HT-29 (cell line): Measurements from ENCODE around the gene CBR1. TPM values are rescaled to one million over a fixed set of nuclear protein-coding genes. Genes with fewer than 3 reads are reported as not detected.
A peak's percentile ranks its signal among the peaks of the same experiment; 100 is the strongest.
"Not testable (repeated sequence)": the region's sequence is repeated elsewhere in the genome, so short reads cannot be mapped to it uniquely, and the experiment has no call there.

Experiments used
- DNase-seq: peaks from one replicate; pipeline ENCODE4 v3.0.0-alpha.2; 2015; ENCODE audit warnings: low spot score
- total RNA-seq: library from RNA; depleted of rRNA; stranded (reverse); fragments of >200 nt; shearing (Covaris generic); gene quantifications from 2 replicates; pipeline ENCODE4 v1.2.3, GENCODE V29; 2014

The CBR1 gene
- total RNA-seq, 1 experiment from 2014 or later: 224 TPM

GRCh38 chr21:36048357-36048756, 21.5 kb upstream of the CBR1 start:
- DNase-seq: no peak

GRCh38 chr21:36052860-36053714, 16.7 kb upstream of the CBR1 start:
- no peak for DNase-seq

DNA sequence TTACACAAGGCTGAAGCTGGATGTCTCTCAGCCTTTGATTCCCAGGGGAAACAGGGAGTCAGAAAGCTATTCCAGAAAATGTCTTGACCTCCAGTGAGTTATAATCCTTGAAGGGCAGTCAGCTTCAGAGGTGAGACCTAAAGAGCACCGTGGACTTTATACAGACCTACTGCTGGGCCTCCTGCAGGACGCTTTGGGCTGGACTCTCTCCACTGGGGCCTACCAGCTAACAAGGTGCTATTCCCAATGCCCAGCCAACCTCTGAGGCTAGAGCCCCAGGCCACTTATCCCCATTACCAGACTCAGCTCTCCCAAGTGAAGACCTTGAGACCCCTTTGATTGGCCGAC, 16.1 kb upstream of the CBR1 start:
- DNase-seq: no peak

DNA sequence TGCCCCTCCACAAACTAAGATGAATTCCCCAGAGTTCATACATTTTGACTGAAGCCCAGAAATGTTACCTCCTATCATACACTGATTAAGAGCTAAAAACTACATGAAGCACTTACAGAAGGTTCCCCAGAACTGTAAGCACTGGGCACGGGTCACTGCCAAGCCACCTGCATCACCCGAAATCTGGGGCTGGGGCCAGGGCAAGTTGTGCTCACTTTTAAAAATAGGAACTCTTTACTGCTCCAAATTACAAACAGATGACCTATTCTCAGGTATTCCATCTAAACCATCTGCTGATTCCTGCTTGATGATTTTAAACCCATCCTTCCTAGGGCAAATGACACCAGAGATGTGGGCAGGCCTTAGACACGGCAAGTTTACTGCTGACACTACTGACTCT, 14.3 kb upstream of the CBR1 start:
- DNase-seq: no peak

GRCh38 chr21:36059823-36060158, 10.0 kb upstream of the CBR1 start:
- DNase-seq: no peak

- peak; percentile 87 for DNase-seq
Measured at GRCh38 chr21:36060159-36060921, 9.5 kb upstream of the CBR1 start, which contains the start of gene SETD4. Gene SETD4 (minus strand): TSS chr21:36060526. CDS start chr21:36058888, 1,638 bp downstream.

DNA sequence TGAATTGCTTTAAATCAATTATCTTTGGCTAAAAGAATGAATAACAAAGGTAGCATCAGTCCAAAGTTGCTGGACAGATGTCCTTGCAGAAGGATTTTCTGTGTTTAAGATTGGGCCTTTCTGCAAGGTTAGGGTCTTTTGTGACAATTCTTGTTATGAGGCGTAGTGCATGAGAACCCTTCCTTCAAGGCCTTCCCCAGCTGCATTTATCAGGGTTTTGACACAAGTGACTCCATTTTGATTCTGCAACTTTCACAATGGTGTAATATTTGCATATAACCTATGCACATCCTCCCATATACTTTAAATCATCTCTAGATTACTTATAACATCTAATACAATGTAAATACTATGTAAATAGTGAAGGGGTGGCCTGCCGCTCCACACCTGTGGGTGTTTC, 8.4 kb upstream of the CBR1 start:
- DNase-seq: no peak

- no peak for DNase-seq
Measured at GRCh38 chr21:36063375-36064084, 6.3 kb upstream of the CBR1 start.

GRCh38 chr21:36064085-36064460, 5.8 kb upstream of the CBR1 start:
- DNase-seq: no peak

DNA sequence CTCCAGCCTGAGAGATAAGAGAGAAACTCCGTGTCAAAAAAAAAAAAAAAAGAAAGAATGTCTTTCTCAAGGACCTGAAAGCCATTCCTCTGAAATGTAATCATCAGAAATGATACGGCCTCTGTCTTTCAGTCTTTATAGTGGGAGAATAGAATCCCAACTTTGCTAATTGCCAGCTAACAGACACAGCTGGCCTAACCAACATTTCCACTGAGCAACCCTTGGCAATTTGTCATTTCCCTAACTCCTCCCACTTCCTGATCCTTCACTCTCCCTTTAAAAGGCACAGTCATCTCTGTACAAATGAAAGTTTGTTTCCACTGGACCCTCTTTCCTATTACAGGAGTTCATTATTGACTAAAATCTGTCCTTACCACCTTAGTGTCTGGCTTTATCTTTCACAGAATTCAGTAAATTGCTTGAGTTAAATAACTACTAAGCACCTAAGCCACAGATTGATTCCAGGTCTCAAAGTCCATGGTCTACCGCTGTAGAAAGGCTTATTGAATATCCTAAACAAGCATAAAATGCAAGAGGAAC, 4.3 kb upstream of the CBR1 start:
- DNase-seq: peak; percentile 24

- DNase-seq: peak; percentile 1
Measured at GRCh38 chr21:36068748-36069398, 951 bp upstream of the CBR1 start.

DNA sequence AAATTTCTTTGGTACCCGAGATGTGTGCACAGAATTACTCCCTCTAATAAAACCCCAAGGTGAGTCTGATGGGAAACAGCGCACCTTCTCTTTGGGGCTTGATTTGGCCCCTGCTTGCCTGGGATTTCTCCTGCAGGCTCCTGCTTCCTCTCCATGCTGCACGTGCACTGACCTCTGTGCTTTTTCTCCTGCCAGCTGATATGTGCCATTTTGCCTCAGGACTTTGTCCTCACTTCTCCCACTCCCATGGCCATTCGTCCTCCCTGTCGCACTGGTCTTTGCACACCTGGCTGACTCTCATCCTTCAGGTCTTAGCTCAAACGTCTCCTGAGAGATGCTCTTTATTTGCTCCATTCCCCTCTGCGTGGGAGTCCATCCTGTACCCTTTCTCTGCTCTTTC, 1.2 kb downstream of the CBR1 start:
- DNase-seq: no peak

GRCh38 chr21:36072453-36073162, 2.8 kb downstream of the CBR1 start:
- no peak for DNase-seq

DNA sequence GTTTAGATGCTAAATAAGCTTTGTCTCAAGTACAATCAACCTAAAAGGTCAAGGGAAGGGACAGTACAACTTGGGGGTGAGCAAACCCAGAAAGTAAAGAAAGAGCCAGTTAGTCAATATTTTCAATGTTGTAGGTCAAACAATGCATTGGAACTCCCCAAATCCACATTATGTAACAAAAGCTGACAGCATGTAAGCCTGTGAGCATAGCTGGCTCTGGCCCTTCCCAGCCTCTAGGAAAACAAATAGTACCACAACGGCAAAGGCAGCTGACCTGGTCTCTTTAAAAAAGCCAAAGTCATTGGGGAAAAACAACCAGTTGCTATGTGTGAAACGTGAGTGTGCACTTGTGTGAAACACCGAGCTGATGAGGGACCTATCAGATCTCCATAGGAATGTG, 3.4 kb downstream of the CBR1 start:
- no peak for DNase-seq

DNA sequence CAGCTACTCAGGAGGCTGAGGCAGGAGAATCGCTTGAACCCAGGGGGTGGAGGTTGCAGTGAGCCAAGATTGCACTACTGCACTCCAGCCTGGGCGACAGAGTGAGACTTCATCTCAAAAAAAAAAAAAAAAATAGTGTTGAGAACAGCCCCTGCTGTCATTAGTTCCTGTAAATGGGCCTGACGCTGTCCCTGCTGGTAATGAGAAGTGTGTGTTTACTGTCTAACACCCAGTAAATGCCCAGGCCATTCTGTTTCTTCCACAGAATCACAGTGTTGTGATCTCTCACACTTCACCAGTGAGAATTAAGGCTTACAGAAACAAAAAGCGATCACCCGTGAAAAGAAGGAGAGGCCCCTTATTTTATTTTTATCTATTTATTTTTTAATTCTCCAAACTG, 4.1 kb downstream of the CBR1 start:
- DNase-seq: not testable (repeated sequence)

DNA sequence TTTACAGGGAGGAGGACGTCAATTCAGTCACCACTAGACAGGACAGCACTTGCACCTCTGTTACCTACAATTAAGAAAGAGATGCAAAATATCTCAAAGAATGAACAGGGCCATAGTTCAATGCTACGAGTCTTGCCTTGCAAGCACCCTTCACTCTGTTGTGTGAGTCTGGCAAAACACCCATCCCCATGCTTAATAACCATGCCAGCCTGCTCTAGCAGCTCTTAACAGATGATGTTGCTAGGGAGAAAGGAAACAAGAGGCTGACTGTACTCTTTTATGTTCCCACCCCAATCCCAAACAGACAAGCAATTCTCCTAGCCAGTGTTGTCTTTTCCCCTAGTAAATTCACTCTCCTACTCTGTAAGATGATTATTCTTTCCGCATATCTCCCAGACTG, 5.3 kb downstream of the CBR1 start:
- no peak for DNase-seq

DNA sequence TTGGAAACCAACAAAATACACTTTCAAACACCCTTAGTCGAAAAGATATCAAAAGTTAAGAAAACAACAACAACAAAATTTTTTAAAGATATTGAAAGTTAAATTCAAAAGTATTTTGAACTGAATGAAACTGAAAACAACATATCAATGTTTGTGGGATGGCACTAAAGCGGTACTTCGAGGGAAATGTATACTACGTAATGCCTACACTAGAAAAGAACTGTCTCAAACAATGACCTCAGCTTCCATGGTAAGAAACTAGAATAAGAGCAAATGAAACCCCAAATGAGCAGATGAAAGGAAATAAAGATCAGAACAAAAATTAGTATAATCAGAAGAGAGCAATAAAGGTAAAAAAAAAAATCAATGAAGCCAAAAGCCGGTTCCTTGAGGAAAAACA, 6.1 kb downstream of the CBR1 start:
- DNase-seq: no peak

- DNase-seq: no peak
Measured at GRCh38 chr21:36076878-36077655, 7.2 kb downstream of the CBR1 start.

DNA sequence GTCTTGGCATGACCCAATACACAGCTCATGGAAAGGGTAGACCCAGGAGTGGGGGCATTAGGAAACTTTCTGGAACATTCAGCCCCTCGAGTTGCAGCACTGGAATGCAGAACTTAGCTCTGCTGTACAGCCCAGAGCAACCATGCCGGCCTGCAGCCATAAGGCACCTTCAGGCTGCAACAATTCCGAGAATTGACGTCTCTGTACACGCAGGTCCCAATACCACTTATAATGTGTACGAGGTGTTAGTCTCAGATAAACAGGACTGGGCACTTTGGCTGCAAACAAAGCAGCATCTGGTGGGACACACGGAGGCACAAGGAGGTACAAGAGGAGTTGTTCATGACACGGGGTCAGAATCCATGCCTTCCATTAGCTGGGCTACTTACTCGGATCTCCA, 7.9 kb downstream of the CBR1 start:
- no peak for DNase-seq

DNA sequence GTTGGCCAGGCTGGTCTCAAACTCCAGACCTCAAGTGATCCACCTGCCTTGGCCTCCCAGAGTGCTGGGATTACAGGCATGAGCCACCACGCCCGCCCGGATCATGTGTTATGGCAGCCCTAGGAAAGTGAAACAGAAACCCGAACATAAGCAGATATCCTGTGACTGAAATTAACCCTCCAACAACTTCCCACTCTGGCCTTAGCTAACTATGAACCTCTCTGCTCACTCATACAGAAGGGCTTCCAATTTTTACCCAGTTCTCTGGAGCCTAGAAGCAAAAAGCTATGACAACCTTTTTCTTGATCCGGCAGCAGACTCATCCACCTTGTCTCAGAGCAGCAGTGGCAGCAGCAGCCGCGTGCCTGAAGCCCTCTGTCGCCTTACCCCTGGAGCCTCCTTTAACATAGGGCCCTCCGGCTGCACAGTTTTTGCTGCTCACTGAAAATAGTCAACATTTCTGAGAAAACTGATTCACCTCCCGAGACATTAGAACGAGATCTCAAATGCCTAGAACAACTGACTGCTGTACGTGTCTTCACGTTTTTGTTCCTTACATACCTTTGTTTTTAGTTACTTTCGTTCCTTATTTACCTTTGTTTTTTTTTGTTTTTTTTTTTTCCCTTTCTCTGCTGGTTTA, 9.3 kb downstream of the CBR1 start:
- DNase-seq: no peak
